Measurements from ENCODE around the gene MAD1L1.
A peak's percentile ranks its signal among the peaks of the same experiment; 100 is the strongest.

MAD1L1 gene

GRCh38 chr7:2141021-2141410 lies 91.7 kb downstream of the MAD1L1 start:
- no peak for DNase-seq (ENCODE audit: low read depth, low spot score)

- DNase-seq (ENCODE audit: low read depth, low spot score), result no peak
Observed at GRCh38 chr7:2140216-2141020, 92.3 kb downstream of the MAD1L1 start.

GRCh38 chr7:2139004-2139699 lies 93.6 kb downstream of the MAD1L1 start:
- DNase-seq (ENCODE audit: low read depth, low spot score), result no peak

- DNase-seq (ENCODE audit: low read depth, low spot score), result no peak
Observed at GRCh38 chr7:2138146-2138765, 94.5 kb downstream of the MAD1L1 start.

DNA sequence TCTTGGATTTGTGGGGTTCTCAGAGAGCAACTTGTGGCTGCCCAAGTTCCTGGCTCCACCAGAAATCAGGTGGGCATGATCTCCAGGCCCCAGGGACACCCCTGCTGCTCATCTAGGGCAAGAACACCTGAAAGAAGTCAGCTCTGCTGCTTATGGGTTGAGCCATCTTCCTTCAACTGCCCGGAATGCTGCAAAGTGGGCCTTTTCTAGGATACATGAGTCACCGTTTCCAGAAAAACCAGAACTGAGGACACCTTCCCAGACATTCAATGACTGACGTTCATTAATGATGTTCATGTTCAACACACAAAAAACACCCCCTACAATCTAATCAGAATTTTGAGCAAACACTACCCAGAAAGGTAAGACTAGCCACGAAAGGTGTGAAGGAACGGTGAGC lies 98.0 kb downstream of the MAD1L1 start:
- no peak for DNase-seq (ENCODE audit: low read depth, low spot score)

GRCh38 chr7:2132243-2132642 lies 100.5 kb downstream of the MAD1L1 start:
- no peak for DNase-seq (ENCODE audit: low read depth, low spot score)

DNA sequence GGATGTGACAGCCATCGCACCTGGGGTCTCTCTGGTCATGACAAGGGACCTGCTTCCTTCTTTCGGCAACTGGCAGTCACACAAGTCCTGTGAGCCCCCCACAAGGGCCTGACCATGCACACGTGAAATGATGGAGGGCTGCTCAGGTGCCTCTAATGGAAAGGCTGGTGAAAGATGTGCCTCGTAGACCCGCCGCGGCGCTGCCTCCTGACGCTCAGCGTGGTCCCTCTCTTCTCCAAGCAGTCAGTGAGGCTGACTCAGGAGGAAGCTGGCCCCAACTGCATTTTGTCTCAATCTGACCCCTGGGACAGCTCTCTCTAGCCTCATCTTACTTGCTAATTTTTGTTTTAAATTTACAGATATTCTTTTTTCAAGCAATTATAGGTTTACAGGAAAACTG lies 100.9 kb downstream of the MAD1L1 start:
- no peak for DNase-seq (ENCODE audit: low read depth, low spot score)

DNA sequence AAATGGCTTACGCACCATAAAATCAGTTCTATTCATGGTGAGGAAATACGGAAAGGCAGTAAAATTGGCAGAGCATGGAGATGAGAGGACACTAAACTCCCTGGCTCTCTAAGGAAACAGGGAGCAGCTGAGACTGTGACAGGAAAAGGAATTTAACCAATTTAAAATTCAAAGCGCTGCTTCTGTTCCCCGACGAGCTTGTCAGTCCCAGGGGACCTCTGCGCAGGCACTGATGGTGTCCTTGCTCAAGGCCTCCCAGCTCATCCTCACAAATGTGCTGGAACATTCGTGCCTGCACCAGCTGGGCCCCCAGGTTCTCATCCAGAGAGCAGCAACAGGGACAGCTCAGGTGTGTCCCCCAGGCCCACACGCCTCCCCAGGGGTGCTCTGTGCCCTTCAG lies 101.4 kb downstream of the MAD1L1 start:
- DNase-seq (ENCODE audit: low read depth, low spot score), result no peak

DNA sequence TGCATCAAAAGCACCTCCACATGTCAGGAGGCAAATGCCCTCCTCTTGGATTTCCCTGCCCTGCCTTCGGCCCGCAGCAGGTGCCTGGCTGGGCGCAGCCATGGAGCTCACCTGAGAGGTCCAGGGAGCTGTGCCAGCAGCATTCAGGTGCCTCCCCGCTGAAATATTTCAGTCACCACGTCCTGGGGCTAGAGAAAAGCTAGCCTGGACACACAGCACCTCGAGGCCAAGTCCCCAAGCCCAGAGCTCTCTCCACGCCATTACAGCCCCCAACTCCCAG lies 102.7 kb downstream of the MAD1L1 start:
- no peak for DNase-seq (ENCODE audit: low read depth, low spot score)

GRCh38 chr7:2129323-2130095 lies 103.2 kb downstream of the MAD1L1 start:
- DNase-seq (ENCODE audit: low read depth, low spot score), result no peak

DNA sequence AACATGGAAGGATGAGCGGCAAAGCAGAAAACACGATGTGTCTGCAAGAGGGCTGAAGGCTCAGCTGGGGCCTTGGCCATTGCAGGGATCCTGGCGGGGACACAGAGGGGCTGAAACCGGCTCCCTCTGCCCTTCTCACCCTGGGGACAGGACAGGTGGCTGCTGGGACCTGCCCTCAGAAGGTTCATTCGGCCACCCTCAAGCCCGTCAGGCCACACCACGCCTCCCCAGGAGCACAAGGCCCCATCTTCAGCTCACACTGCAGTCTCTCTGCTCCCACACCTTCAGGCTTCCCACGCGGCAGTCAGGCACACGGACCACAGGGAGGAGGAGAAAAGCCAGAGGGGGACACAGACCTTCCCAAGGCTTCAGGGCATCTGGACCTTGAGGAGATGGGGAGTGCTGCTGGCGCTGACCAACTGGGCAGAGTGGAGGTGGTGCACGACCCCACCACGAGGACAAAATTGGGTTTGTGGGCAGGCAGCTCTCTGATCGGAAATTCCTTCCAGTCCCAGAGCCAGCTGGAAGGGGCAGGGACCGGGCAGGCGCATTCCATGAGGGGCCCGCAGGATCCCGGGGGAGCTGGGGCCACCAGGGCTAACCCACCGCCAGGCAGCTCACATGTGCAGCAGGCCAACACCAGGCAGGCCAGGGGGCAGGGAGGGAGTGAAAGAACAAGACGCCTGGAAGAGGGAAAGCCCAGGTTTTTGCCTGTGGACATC lies 104.0 kb downstream of the MAD1L1 start:
- DNase-seq (ENCODE audit: low read depth, low spot score), result no peak

GRCh38 chr7:2126621-2127020 lies 106.1 kb downstream of the MAD1L1 start:
- no peak for DNase-seq (ENCODE audit: low read depth, low spot score)

DNA sequence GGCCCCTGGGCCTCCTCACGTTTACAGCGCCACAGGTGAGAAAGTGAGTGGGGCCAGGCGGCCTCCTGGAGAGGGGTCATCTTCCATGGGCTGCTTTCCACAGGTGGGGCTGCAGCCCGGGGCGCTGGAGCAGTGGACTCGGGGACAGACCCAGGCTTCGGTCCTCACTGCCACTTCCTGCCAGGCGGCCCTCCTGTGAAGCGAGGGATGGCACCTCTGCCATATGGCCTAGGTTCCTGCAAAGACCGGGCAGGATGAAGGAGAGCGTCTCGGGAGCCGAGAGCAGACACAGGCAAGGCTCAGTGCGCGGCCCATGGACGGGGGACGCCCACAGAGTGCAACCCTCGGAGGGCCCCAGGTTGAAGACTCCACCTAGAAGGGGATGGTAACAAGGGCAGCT lies 106.8 kb downstream of the MAD1L1 start:
- no peak for DNase-seq (ENCODE audit: low read depth, low spot score)

- DNase-seq (ENCODE audit: low read depth, low spot score), result no peak
Observed at GRCh38 chr7:2124604-2125345, 108.0 kb downstream of the MAD1L1 start.

- no peak for DNase-seq (ENCODE audit: low read depth, low spot score)
Observed at GRCh38 chr7:2123916-2124315, 108.8 kb downstream of the MAD1L1 start.

DNA sequence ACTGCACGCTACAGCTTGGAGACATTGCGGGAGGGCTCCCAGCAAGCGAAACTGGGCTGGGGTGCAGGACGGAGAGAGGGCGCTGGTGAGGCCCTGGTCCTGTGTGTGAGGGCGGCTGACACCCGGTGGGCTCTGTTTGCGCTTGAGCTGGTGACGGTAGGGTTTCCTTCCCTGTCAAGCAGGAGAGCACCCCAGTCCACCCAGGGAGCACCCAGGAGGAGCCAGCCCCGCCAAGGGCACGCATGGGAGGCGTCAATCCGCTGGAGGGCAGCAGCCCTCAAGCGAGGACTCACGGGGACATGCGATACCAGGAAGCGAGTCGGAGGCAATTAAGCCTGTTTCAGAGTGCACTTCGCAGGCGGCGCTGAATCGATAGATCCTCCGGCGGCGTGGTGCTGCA lies 109.4 kb downstream of the MAD1L1 start:
- DNase-seq (ENCODE audit: low read depth, low spot score), result no peak

DNA sequence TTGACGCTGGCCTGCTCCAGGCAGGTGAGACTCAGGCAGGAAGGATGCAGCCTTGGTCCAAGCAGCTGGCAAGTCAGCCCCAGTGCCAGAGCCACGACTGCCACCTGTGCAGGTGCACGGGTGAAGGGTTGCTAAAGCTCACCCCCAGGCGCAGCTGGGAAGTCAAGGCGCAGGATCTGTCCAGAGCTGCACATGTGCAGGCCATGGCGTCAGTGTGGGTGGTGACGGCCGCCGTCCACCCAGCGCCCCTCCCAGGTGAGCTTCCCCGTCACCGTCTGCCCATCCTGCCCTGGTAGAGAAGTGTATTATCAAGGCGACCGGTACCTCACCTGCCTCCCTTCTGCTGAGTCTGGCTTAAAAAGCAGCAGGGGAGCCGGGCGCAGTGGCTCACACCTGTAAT lies 110.1 kb downstream of the MAD1L1 start:
- no peak for DNase-seq (ENCODE audit: low read depth, low spot score)

- peak; percentile 66 for DNase-seq (ENCODE audit: low read depth, low spot score)
Observed at GRCh38 chr7:2120841-2121830, 111.6 kb downstream of the MAD1L1 start.

GRCh38 chr7:2120251-2120660 lies 112.5 kb downstream of the MAD1L1 start:
- no peak for DNase-seq (ENCODE audit: low read depth, low spot score)

All from astrocyte of the hippocampus (primary cell).